ENCODE results near the gene THSD4. TPM values are rescaled to one million over a fixed set of nuclear protein-coding genes. Genes with fewer than 3 reads are reported as not detected.

The THSD4 gene
- total RNA-seq, 1 donor from 2014 or later = not detected

DNA sequence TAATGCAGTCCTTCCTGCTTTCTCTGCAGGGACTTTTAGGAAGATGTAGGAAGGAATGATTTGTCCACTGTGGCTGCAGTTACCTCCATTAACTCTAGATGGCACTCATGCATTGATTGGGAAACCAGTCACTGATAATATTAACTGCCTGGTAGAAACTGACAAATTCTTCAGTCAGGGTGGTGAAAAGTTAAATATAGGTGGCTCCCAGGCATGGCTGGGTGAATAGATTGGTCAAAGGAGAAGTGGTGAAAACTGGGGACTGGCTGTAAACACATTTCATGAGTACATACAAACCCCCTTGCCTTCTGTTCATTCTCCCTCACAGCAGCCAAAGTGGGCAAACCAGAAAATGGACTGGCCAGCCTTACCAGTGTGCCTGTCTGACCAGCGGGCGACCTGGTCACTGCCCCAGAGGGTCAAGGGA is 333.4 kb downstream of the THSD4 start:
- intact Hi-C loops (cut with micrococcal nuclease) = no loop called here

GRCh38 chr15:71449363-71449762 is 334.1 kb downstream of the THSD4 start:
- intact Hi-C loops (cut with micrococcal nuclease) = no loop called here

DNA sequence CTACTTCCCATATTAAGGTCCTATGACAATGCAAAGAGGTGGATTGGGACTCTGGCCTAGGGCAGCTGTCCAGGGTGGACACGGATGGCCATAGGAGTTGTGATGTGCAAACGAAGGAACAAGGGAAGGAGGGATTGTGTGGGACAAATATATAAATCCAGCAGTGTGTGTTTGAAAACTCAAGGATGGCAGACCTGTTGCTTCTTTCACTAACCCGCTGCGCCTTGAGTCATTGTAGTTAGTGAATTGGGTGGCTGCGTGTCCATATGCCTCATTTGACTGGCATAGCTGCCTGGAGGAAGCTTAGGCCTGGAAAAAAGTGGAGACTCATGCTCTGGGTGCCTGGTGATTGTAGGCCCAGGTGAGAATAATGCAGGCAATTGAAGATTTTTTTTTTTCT is 334.7 kb downstream of the THSD4 start:
- intact Hi-C loops (cut with micrococcal nuclease) = no loop called here

GRCh38 chr15:71451130-71451529 is 335.9 kb downstream of the THSD4 start:
- intact Hi-C loops (cut with micrococcal nuclease) = no loop called here

DNA sequence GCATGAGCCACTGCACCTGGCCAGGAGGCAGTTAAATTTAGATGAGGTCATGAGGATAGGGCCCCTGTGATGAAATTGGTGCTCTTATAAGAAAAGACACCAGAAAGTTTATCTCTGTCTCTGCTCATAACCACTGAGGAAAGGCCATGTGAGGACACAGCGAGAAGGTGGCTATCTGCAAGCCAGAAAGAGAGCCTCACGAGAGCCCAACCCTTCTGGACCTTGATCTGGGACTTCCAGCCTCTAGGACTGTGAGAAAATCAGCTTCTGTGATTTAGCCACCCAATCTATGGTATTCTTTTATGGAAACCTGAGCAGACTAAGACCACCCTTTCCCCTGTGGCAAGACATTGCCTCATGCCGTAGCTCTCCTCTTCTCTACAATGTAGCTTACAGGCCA is 337.6 kb downstream of the THSD4 start:
- intact Hi-C loops (cut with micrococcal nuclease) = no loop called here

GRCh38 chr15:71454462-71454996 is 339.3 kb downstream of the THSD4 start:
- intact Hi-C loops (cut with micrococcal nuclease) = no loop called here

DNA sequence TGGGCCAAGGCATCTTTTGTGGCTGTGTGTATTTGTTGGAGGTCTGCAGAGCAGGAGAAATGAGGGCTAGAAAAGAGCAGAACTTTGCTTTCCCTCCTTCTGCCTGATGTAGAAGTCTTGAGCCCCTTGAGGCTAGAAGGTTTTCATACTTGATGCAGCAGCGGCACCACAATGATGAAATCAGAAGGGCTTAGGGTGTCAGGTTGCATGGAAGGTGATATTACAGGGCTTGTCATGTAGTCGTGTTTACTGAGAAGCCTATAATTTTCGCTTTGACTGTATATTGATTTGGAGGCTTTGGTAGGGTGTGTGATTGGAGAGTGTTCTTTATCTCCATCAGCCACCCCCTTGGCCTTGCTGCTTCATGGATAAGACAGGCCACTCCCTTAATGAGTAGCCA is 339.8 kb downstream of the THSD4 start:
- intact Hi-C loops (cut with micrococcal nuclease) = no loop called here

GRCh38 chr15:71455878-71456277 is 340.6 kb downstream of the THSD4 start:
- intact Hi-C loops (cut with micrococcal nuclease) = no loop called here

- intact Hi-C loops (cut with micrococcal nuclease) = no loop called here
Measured at GRCh38 chr15:71456362-71456761, 341.1 kb downstream of the THSD4 start.

DNA sequence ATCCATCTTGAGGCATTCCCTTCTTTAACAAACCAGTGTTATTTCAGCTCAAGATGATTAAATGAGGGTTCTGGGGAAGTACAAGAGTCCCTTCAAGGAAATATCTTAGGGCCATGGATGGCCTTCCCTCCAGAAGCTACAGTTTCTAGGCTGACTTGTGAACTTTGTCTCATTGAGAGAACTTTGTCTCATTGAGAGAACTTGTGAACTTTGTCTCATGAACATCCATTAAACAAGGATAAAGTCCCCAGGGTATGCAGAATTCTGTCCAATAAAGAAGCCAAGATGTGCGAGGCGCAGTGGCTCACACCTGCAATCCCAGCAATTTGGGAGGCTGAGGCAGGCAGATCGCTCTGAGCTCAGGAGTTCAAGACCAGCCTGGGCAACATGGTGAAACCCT is 341.5 kb downstream of the THSD4 start:
- intact Hi-C loops (cut with micrococcal nuclease) = no loop called here

- intact Hi-C loops (cut with micrococcal nuclease) = no loop called here
Measured at GRCh38 chr15:71458089-71458660, 342.9 kb downstream of the THSD4 start.

DNA sequence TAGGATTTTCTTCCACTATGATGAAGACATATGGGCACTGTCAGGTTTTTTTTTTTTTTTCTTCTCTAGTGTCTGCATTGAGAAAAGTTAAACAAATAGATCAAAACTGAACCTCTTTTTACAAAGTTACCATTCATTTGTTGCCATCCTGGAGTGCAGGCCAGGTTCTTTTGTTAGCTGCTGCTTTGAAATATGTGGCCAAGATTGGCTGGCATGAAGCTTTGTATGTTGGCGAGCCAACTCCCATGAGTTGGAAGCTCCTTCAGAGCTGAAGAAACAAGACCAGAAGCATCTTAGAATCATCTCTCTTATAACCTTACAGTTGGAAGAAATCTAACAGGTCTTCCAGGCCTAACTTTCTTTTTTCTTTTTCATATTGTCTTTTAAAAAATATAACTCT is 346.5 kb downstream of the THSD4 start:
- intact Hi-C loops (cut with micrococcal nuclease) = no loop called here

DNA sequence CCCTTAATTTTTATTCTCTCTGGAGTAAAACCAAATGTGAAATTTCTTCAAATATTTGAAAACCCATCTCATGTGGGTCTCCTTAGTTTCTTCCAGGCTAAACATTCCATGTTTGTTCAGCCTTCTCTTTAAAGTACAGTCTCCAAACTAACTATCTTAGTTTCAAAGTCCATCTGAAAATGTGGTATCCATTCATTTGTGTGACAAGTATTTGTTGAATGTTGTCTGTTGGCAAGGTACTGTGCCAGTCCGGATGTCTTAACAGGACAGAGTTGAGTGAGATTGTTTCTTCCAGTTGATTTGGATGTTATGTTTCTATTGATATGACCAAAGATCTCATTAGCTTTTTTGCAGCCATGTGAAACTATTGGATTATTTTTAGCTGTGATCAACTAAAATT is 347.4 kb downstream of the THSD4 start:
- intact Hi-C loops (cut with micrococcal nuclease) = no loop called here

DNA sequence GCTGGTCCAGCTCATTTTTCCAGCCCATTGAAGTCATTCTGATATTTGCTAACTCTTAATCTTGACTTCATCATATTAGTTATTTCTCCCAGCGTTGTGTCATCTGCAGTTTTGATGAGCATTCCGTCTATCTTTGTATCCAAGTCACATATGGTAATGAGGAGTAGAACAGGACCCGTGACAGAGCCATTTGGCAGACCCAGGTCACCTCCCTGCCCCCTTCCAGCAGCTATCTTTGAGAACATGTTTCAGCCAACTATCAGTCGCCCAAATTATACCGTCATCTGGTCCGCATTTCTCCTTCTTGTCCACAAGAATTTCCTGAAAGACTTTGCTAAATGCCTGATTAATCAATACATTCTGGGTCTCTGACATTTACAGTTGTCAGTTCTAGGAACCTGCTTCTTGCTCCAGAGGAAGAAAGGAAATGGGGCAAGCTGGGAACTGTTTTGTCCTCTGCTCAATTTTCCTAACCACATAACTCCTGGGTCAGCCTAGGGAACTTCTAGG is 347.9 kb downstream of the THSD4 start:
- intact Hi-C loops (cut with micrococcal nuclease) = no loop called here

DNA sequence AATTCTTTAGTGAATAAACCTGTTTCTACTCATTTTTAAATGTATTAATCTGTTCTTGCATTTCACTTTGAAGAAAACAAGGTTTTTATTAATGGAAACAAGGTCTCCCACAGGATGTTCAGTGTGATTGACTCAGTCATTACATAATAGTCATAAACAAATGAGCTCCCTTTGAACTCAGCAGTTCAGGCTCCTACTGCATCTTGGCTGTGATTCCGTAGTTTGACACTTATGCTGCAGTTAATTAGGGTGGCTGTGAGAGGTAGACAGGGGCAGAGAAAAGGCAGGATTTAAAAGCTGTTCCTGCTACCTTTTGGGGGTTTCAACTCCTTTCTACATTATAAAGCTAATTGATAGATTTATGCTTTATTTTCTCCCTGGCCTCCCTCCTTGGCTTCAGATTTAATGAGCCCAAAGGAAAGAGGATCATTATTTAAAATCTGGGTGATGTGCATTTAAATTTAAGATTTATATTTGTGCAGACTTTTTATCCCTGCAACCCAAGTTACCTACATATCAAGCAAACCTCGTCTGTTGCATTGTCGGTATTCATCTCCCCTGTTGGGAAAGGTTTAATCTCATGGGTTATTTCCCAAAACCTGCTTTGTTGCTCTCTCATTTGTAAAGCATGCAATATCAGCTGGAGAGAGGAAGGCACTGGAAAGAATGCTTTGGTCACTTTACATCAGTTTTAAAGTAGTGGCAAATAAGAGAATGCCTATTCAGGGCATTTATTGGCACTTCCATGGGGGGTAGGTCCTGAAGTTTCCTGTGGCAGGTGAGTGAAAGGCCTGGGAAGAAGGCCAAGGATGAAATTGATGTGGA is 350.1 kb downstream of the THSD4 start:
- intact Hi-C loops (cut with micrococcal nuclease) = no loop called here

DNA sequence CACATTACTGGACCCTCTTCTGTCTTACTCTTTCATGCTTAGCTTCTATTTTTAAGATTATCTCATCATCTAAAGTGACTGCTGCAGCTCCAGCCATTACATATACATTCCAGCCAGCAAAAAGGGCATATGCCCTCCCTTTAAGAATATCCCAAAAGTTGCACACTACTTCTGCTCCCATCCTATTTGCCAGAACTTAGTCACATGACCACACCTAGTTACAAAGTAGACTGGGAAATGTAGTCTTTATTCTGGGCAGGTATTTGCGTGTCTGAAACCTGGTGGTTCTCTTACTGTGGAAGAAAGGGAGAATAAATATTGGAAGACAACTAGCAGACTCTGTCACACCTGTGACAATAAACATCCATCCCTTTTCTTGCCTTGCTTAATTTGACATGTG is 353.4 kb downstream of the THSD4 start:
- intact Hi-C loops (cut with micrococcal nuclease) = no loop called here

DNA sequence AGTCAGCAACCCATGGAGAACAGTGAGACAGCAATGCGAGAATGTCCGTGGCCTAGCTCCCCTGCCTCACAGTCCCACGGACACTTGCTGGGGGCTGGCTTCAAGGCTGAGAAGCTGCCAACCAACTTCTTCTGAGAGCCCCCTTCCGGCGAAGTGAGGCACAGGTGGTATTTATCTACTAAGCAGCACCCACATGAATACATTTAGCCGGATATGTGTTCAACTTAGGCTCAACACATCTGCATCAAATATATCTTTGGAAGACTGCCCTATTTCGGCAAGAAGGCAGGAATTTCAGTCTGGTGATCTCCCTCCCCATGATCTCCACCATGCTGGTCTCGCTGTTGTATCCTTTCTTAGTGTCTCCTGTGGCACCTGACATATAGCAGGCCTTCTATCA is 354.1 kb downstream of the THSD4 start:
- intact Hi-C loops (cut with micrococcal nuclease) = no loop called here

GRCh38 chr15:71471347-71471746 is 356.1 kb downstream of the THSD4 start:
- intact Hi-C loops (cut with micrococcal nuclease) = no loop called here

GRCh38 chr15:71472566-71472965 is 357.3 kb downstream of the THSD4 start:
- intact Hi-C loops (cut with micrococcal nuclease) = no loop called here

DNA sequence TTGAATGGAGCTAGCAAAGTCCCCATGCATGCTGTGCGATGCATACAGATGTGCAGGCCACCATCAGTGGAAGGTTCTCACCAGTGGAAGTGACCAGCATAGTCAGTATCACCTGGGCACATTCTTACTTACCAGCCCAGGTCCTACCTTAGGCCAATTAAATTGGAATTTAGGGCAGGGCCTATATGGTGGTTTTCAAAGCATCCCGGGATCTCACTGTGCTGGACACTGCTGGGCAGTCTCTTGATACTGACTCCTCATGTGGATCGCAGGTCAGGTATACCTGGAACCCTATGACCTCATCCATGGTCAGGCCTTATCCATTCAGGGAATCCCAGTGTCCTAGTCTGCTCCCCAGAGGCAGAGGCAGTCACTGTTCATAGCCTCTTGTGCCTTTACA is 358.5 kb downstream of the THSD4 start:
- intact Hi-C loops (cut with micrococcal nuclease) = no loop called here

DNA sequence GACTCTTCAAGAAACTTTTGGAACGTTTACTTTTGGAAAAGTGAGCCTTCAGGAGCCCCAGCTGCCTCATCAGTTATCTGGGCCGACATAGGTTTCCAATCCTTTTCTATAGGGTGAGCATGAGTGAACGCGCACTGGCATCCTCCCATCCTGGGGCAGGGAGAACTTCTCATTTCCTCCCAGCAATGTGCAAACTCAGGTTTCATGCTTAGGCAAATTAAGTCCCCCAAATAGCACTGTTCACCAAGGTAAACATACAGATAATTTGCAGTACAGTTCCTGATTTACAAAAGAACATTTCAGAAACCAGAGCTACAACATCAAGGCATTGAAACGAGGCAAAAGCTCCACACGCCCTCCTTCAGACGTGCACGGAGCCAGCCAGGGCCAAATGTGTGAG is 361.6 kb downstream of the THSD4 start:
- intact Hi-C loops (cut with micrococcal nuclease) = no loop called here

DNA sequence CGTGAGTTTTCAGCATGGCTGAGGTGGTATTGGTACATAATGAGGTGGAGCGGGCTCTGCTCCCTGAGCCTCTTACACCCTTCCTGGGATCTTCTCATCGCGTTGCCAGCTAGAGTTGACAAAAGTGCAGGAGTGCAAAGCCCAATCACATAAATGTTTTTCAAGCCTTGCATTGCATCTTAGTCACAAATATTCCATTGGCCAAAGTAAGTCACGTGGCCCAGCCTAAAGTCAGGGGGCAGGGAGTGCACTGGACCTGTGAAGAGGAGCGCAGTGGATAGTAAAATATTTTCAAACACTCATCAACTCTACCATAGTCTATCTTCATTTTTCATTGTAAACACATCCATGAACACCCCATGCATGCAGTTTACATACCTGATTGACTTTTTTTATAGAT is 365.3 kb downstream of the THSD4 start:
- intact Hi-C loops (cut with micrococcal nuclease) = no loop called here

GRCh38 chr15:71484080-71484479 is 368.8 kb downstream of the THSD4 start:
- intact Hi-C loops (cut with micrococcal nuclease) = no loop called here

Data from T-helper 2 cell treated with Interferon-gamma antibody and Interleukin-4, amounts not matched to agents 100 ng/mL and 5 ng/mL, for 36 hours (primary cell).